K562 (cell line): ENCODE measurements around the gene ZNF860. TPM values are rescaled to one million over a fixed set of nuclear protein-coding genes. Genes with fewer than 3 reads are reported as not detected.
A peak's percentile ranks its signal among the peaks of the same experiment; 100 is the strongest.

Experiments used
- ATAC-seq: fragments of 200-7000 bp; cut with Tn5 transposase; 3 replicates; pipeline ENCODE4 v1.9.1; 2020; ENCODE audit warnings: moderate library complexity
- BruUV-seq: library from RNA; stranded (reverse); fragments of 400-500 nt; replicated peaks from 2 replicates; lab custom pipeline; 2021; lab: Mats Ljungman, UMichigan
- CTCF ChIA-PET: fragments of 300-600 bp; formaldehyde crosslinking; extraction: SDS; loops from one replicate; lab custom pipeline; 2021; ENCODE audit warnings: low intra/inter-chr PET ratio; lab: Yijun Ruan, JAX
- POLR2A ChIA-PET: fragments of 300-600, 350-650 bp; sonication (Branson Sonifier 250); formaldehyde crosslinking; extraction: SDS; loops from one replicate; lab custom pipeline; 2021; ENCODE audit warnings: antibody characterized with exemption, inconsistent platforms; lab: Yijun Ruan, JAX
- DNase-seq, 4 experiments: peaks; one replicate each; pipeline versions ENCODE4 v3.0.0 to v3.0.0-alpha.2; 2011 to 2018; ENCODE audit warnings: low spot score in 3 of 4, mixed read lengths in 3 of 4; ENCODE audit errors: extremely low read depth in 1 of 4
- FAIRE-seq: peaks from 2 replicates; lab custom pipeline; 2011; peaks lifted over from hg19 to GRCh38; lab: Jason Lieb, UNC
- H2AFZ ChIP-seq: 2 replicates; pipeline ENCODE4 v1.6.0; 2011; ENCODE audit warnings: low read depth, low read length, control low read depth, inconsistent platforms
- H3K27ac ChIP-seq: fragments of 200-600 bp; 3 replicates; pipeline ENCODE4 v1.8.0; 2011; ENCODE audit warnings: low read depth, mild to moderate bottlenecking, control low read depth, inconsistent platforms, low read length, moderate library complexity, mixed read lengths; ENCODE audit errors: extremely low read depth
- H3K27me3 ChIP-seq, 2 experiments: fragments of 300-600 bp in 1 of 2; 2 replicates in 1 of 2; 3 replicates in 1 of 2; pipeline versions ENCODE4 v1.6.0 to v1.8.0; 2011; ENCODE audit warnings: inconsistent platforms in 2 of 2, low read length in 2 of 2, mild to moderate bottlenecking in 1 of 2, mixed read lengths in 1 of 2, moderate library complexity in 1 of 2; ENCODE audit not compliant: control insufficient read depth in 2 of 2, insufficient read depth in 2 of 2
- H3K36me3 ChIP-seq: fragments of 300-600 bp; 3 replicates; pipeline ENCODE4 v1.8.0; 2011; ENCODE audit warnings: mild to moderate bottlenecking, low read length, inconsistent platforms; ENCODE audit not compliant: control insufficient read depth, insufficient read depth
- H3K4me1 ChIP-seq, 2 experiments: fragments of 200-600 bp in 1 of 2; replicated peaks in 1 of 2; 2 replicates in 1 of 2; 3 replicates in 1 of 2; pipeline versions ENCODE4 v1.5.1 to v1.8.0; 2011; ENCODE audit warnings: inconsistent platforms in 2 of 2, low read length in 2 of 2, mild to moderate bottlenecking in 1 of 2, mixed read lengths in 1 of 2, moderate library complexity in 1 of 2; ENCODE audit not compliant: control insufficient read depth in 2 of 2, insufficient read depth in 2 of 2
- H3K4me2 ChIP-seq: 2 replicates; pipeline ENCODE4 v1.6.1; 2011; ENCODE audit warnings: low read length, control low read depth, inconsistent platforms, mixed read lengths; ENCODE audit not compliant: insufficient read depth
- H3K4me3 ChIP-seq: fragments of 200-600 bp; sonication (generic), shearing (Covaris generic); 2 replicates; pipeline ENCODE4 v1.5.1; 2016; ENCODE audit warnings: control low read depth, inconsistent platforms
- H3K79me2 ChIP-seq: fragments of 200-600 bp; 3 replicates; pipeline ENCODE4 v1.8.0; 2011; ENCODE audit warnings: low read length, inconsistent platforms; ENCODE audit not compliant: control insufficient read depth, insufficient read depth
- H3K9ac ChIP-seq, 2 experiments: 2 replicates each; pipeline versions ENCODE4 v1.6.0 to v1.6.1; 2011; ENCODE audit warnings: low read depth in 2 of 2, low read length in 2 of 2, control low read depth in 1 of 2, inconsistent platforms in 1 of 2, mild to moderate bottlenecking in 1 of 2, mixed read lengths in 1 of 2; ENCODE audit not compliant: insufficient read depth in 1 of 2
- H3K9me1 ChIP-seq: one replicate; pipeline ENCODE4 v1.6.0; 2011; ENCODE audit warnings: inconsistent platforms, mild to moderate bottlenecking, low read length, moderate library complexity; ENCODE audit not compliant: control insufficient read depth, insufficient read depth
- H3K9me3 ChIP-seq: replicated peaks from 2 replicates; pipeline ENCODE4 v1.5.1; 2011; ENCODE audit warnings: low read depth, low read length, inconsistent platforms; ENCODE audit not compliant: control insufficient read depth, insufficient read depth
- H4K20me1 ChIP-seq: replicated peaks from 2 replicates; pipeline ENCODE4 v1.6.1; 2011; ENCODE audit warnings: low read length, inconsistent platforms, mixed read lengths; ENCODE audit not compliant: control insufficient read depth, insufficient read depth
- ARID1B ChIP-seq: fragments of 450-650 bp; IDR thresholded peaks from 2 replicates; pipeline ENCODE4 v1.6.1; 2016; ENCODE audit warnings: antibody characterized with exemption, mild to moderate bottlenecking, inconsistent platforms
- CBFA2T2 ChIP-seq: fragments of 450-650 bp; conservative IDR thresholded peaks from 2 replicates; pipeline ENCODE4 v1.6.1; 2017; ENCODE audit warnings: mild to moderate bottlenecking
- CBFA2T3 ChIP-seq: fragments of 450-650 bp; IDR thresholded peaks from 2 replicates; pipeline ENCODE4 v1.6.1; 2017
- DEAF1 ChIP-seq: fragments of 450-650 bp; formaldehyde crosslinking; IDR thresholded peaks from 2 replicates; pipeline ENCODE4 v1.4.0; 2020; ENCODE audit warnings: mild to moderate bottlenecking, moderate library complexity
- DPF2 ChIP-seq: fragments of 450-650 bp; IDR thresholded peaks from 2 replicates; pipeline ENCODE4 v1.6.1; 2016
- EP300 ChIP-seq: IDR thresholded peaks from 2 replicates; pipeline ENCODE4 v1.6.1; 2012; ENCODE audit warnings: low read length, improper control_type of control experiment
- FOSL1 ChIP-seq: fragments of 200-800 bp; sonication (Bioruptor generic); conservative IDR thresholded peaks from 2 replicates; pipeline ENCODE4 v1.6.1; 2016; ENCODE audit warnings: missing genetic modification characterization, missing compliant biosample characterization
- JUND ChIP-seq, 2 experiments: IDR thresholded peaks; 2 replicates in 1 of 2; 3 replicates in 1 of 2; pipeline ENCODE4 v1.6.1; 2011; ENCODE audit warnings: borderline replicate concordance in 2 of 2, low read depth in 2 of 2, low read length in 2 of 2, improper control_type of control experiment in 1 of 2, missing biosample characterization in 1 of 2, missing genetic modification characterization in 1 of 2, missing genetic modification reagents in 1 of 2
- MTA2 ChIP-seq: fragments of 450-650 bp; IDR thresholded peaks from 2 replicates; pipeline ENCODE4 v1.6.1; 2016; ENCODE audit warnings: low read depth
- PHB2 ChIP-seq: fragments of 450-650 bp; IDR thresholded peaks from 2 replicates; pipeline ENCODE4 v1.6.1; 2017; ENCODE audit warnings: low read depth
- RBM17 ChIP-seq: fragments of 200-400 bp; formaldehyde crosslinking; IDR thresholded peaks from 2 replicates; pipeline ENCODE4 v1.6.1; 2017; ENCODE audit warnings: low read depth, mild to moderate bottlenecking, low read length, borderline replicate concordance
- RUNX1 ChIP-seq: sonication (generic); IDR thresholded peaks from 2 replicates; pipeline ENCODE4 v1.6.1; 2016; ENCODE audit warnings: antibody characterized with exemption, low read depth
- SMARCA4 ChIP-seq: fragments of 450-650 bp; IDR thresholded peaks from 2 replicates; pipeline ENCODE4 v1.6.1; 2016
- TAL1 ChIP-seq: fragments of 450-650 bp; IDR thresholded peaks from 2 replicates; pipeline ENCODE4 v1.6.1; 2016; ENCODE audit warnings: mild to moderate bottlenecking
- TEAD4 ChIP-seq, 2 experiments: sonication (generic) in 1 of 2; formaldehyde crosslinking in 1 of 2; IDR thresholded peaks; 2 replicates each; pipeline versions ENCODE4 v1.6.1 to v1.8.0; 2012 to 2022; ENCODE audit warnings: borderline replicate concordance in 1 of 2, inconsistent platforms in 1 of 2, low read length in 1 of 2, mild to moderate bottlenecking in 1 of 2, missing genetic modification reagents in 1 of 2
- ZBTB2 ChIP-seq: fragments of 450-650 bp; IDR thresholded peaks from 2 replicates; pipeline ENCODE4 v1.6.1; 2016; ENCODE audit warnings: antibody characterized with exemption
- ZNF384 ChIP-seq: IDR thresholded peaks from 2 replicates; pipeline ENCODE4 v1.6.1; 2012; ENCODE audit warnings: low read depth, low read length, improper control_type of control experiment
- ZSCAN29 ChIP-seq: fragments of 450-650 bp; IDR thresholded peaks from 2 replicates; pipeline ENCODE4 v1.6.1; 2017
- WGBS: fragments of 100-300 bp; shearing (Covaris generic); methylation state at CpG from one replicate; pipeline ENCODE4 v1.1.6; 2016; ENCODE audit warnings: low coverage, mixed read lengths; ENCODE audit not compliant: insufficient coverage; ENCODE audit errors: missing lambda C conversion rate; 5-methylcytosine and 5-hydroxymethylcytosine counted together
- in situ Hi-C: fragments of 300-500 bp; cut with MboI; formaldehyde crosslinking; loops from 4 replicates; pipeline ENCODE4 v1.15.0; 2018; ENCODE audit warnings: inconsistent platforms, mixed read lengths
- intact Hi-C: fragments of 100-400 bp; cut with micrococcal nuclease; formaldehyde crosslinking; loops from 2 replicates; pipeline ENCODE4 v1.14.2; 2022
- polyA plus RNA-seq, 8 experiments: library from polyadenylated mRNA; depleted of rRNA in 4 of 8; stranded (reverse) in 5 of 8; unstranded in 3 of 8; fragments of >200 nt; fragmentation: Nextera tagmentation in 2 of 8; fragmentation: Illumina TruSeq in 1 of 8; extraction: Ambion mirVana in 2 of 8; extraction: Trizol in 1 of 8; gene quantifications; 2 replicates each; pipeline versions ENCODE4 v1.2.1 to v1.2.3, GENCODE V29; 2011 to 2014; ENCODE audit warnings: inconsistent platforms in 1 of 8, missing spikeins in 1 of 8
- total RNA-seq, 7 experiments: library from RNA; depleted of rRNA in 6 of 7; stranded (reverse); fragments of >200 nt in 6 of 7; fragmentation: Illumina TruSeq in 2 of 7; extraction: Trizol in 2 of 7; gene quantifications; 2 replicates each; pipeline versions ENCODE4 v1.2.1 to v1.2.3, GENCODE V29; 2011 to 2021; ENCODE audit warnings: low replicate concordance in 1 of 7

Gene ZNF860
- total and polyA plus RNA-seq, 9 of the 15 experiments (the other 6 are each of a cell fraction or from before 2014, with no cell fraction given): not detected

GRCh38 chr3:32021748-32022147 lies 40.2 kb downstream of the ZNF860 start:
- Histone ChIP-seq H3K9me3 (no peaks in the 10 kb centered on the region), H3K27me3 (0 out of 5 replicates have a peak, but pooled peaks cover 0 to 3% of the 10 kb centered on the region in 2 experiments), H3K9ac (no peak overlapping the region), H3K36me3 (no peaks in the 10 kb centered on the region), H3K9me1 (no peaks in the 10 kb centered on the region), H3K79me2 (no peaks in the 10 kb centered on the region), H4K20me1 (no peaks in the 10 kb centered on the region), H2AFZ (no peak overlapping the region), H3K4me3 (no peak overlapping the region), H3K27ac (no peak overlapping the region), H3K4me2 (no peak overlapping the region), H3K4me1 (peaks cover 0 to 4% of the 10 kb centered on the region in 2 experiments; a peak in 1 of 5 replicates)
- in situ Hi-C loops (loop anchor here (5.0 kb wide), 1 partner anchor 116 kb away; no protein-coding TSS in a partner anchor), intact Hi-C loops (no loop called here)
- no peak for ATAC-seq
- no peak for DNase-seq
- ChIA-PET POLR2A (interaction anchor here (1.5 kb wide), 1 partner anchor 13 kb away, joined by 4 read pairs; no protein-coding TSS in a partner anchor), CTCF (no interaction called here)
- WGBS: 0% methylated on average over 3 of the region's 3 CpGs
- TF ChIP-seq DEAF1: no peak
- peak; percentile 58 for TF ChIP-seq JUND (IDR thresholded peaks at IDR 0.05; ENCODE audit: borderline replicate concordance, low read depth, low read length)
- TF ChIP-seq JUND (tag; IDR thresholded peaks at IDR 0.05; ENCODE audit: borderline replicate concordance, low read depth, low read length): no peak
- TF ChIP-seq TEAD4 (IDR thresholded peaks at IDR 0.05; ENCODE audit: low read length): 0 out of 2 replicates have a peak, but pooled peaks have one; percentile 30
- TF ChIP-seq TEAD4 (CRISPR knock-in tag; IDR thresholded peaks at IDR 0.05; ENCODE audit: borderline replicate concordance): no peak
- TF ChIP-seq ZNF384: peak; percentile 79
- peak; percentile 57 for TF ChIP-seq TAL1
- peak; percentile 42; the same call in 1 of the 2 replicates for TF ChIP-seq SMARCA4
- peak; percentile 30; the same call in 1 of the 2 replicates for TF ChIP-seq EP300
- TF ChIP-seq MTA2: 0 out of 2 replicates have a peak, but pooled peaks have one; percentile 12
- TF ChIP-seq CBFA2T3: peak; percentile 53
- TF ChIP-seq ZSCAN29: no peak
- TF ChIP-seq RUNX1: no peak
- peak; percentile 77 for TF ChIP-seq FOSL1
- no peak for TF ChIP-seq RBM17
- TF ChIP-seq ZBTB2: no peak
- TF ChIP-seq CBFA2T2: peak; percentile 39; the same call in 1 of the 2 replicates
- no peak for TF ChIP-seq PHB2
- 0 out of 2 replicates have a peak, but pooled peaks have one; percentile 46 for TF ChIP-seq ARID1B
- 0 out of 2 replicates have a peak, but pooled peaks have one; percentile 16 for TF ChIP-seq DPF2
- no peak for FAIRE-seq
- BruUV-seq: no TSS peak
